ENCODE results near the gene WNK2.

The WNK2 gene

DNA sequence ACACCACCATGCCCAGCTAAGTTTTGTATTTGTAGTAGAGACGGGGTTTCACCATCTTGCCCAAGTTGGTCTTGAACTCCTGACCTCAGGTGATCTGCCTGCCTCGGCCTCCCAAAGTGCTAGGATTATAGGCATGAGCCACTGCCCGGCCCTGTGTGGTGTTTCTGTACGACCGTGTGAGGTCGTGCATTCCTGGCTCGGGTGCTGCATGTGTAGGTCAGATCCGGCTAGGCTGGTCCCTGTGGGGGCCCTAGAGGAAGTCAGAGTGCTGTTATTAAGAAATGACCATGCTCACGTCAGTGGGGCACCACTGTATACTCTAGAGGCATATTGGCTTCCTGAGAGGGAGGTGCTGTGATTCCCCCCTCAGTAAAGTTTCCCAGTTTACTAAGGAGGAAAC is 13.7 kb downstream of the WNK2 start:
- DNase-seq (ENCODE audit: insufficient read length, low spot score): no peak
- TF ChIP-seq, protein P1, sequence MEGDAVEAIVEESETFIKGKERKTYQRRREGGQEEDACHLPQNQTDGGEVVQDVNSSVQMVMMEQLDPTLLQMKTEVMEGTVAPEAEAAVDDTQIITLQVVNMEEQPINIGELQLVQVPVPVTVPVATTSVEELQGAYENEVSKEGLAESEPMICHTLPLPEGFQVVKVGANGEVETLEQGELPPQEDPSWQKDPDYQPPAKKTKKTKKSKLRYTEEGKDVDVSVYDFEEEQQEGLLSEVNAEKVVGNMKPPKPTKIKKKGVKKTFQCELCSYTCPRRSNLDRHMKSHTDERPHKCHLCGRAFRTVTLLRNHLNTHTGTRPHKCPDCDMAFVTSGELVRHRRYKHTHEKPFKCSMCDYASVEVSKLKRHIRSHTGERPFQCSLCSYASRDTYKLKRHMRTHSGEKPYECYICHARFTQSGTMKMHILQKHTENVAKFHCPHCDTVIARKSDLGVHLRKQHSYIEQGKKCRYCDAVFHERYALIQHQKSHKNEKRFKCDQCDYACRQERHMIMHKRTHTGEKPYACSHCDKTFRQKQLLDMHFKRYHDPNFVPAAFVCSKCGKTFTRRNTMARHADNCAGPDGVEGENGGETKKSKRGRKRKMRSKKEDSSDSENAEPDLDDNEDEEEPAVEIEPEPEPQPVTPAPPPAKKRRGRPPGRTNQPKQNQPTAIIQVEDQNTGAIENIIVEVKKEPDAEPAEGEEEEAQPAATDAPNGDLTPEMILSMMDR (IDR thresholded peaks at IDR 0.05; ENCODE audit: insufficient read depth, missing control alignments): no peak
- FAIRE-seq: no peak

DNA sequence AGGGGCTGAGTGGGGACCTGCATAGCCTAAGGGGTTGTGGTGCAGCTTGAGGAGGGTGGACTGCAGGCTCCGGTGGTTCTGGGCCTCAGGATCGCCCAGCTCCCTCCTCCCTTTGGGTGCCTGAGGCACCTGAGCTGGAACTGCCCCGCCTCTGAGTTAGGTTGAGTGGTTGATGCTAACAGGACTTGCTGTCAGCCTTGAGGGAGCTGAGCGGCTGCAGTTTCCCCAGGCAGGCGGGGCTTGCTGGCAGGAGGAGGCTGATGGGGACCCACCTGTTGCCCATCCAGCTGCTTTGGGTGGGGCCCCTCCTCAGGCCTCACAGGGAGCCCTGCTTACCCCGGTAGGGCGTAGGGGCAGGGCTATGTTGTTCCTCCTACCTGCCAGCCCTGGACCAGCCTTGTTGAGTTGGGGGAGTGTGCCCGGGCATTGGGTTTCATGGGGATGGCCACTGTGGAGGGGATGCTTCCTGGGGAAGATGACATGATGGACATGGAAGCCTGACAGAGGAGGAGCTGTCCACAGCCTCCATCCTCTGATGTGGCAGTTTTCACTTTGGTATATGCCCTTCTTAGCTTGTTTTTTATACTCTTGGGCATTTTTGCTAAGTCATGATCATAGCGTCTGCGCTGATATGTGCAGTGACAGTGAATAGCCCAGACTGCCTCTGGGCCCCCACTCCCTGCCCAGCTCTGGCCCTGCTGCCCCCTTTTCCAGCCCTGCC is 14.3 kb downstream of the WNK2 start:
- no peak for DNase-seq (ENCODE audit: insufficient read length, low spot score)
- TF ChIP-seq, protein P1 (IDR thresholded peaks at IDR 0.05; ENCODE audit: insufficient read depth, missing control alignments): no peak
- no peak for FAIRE-seq

DNA sequence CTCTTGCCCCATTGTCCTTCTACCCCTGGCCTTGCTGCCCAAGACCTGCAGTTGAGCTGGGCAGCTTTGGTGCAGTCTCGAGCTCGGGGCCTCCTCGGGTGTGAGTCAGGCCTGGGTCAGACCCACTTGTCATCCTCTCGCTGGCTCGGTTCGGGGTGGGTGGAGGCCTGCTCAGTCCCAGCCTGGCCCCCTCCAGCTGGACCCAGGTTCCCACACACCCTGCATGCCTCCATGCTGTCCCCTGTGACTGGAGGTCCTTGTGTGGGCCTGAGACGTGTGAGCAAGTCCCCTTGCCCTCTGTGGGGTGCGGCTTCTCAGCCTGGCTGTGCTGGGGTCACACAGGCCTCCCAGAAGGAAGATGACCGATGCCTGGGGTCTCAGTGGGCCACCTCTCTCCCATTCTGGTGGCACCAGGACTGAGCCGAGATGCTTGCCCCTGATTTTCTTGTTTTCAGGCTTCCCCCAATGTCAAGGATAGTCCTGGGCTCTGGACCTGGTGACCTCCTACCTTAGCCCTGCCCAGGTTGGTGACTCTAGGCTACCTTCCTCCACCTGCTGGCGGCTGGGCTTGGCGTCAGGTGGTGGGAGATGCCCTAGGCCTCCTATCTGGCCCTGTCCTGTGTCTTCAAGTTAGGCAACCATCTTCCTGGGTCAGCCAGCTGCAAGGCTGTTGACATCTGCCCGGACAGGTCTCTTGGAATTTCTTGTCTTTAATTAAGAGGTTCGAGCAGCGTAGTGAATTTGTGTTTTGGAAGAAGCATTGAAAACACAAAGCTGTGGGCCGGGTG is 15.1 kb downstream of the WNK2 start:
- TF ChIP-seq, protein P1 (IDR thresholded peaks at IDR 0.05; ENCODE audit: insufficient read depth, missing control alignments): no peak
- no peak for FAIRE-seq
- DNase-seq (ENCODE audit: insufficient read length, low spot score): no peak

DNA sequence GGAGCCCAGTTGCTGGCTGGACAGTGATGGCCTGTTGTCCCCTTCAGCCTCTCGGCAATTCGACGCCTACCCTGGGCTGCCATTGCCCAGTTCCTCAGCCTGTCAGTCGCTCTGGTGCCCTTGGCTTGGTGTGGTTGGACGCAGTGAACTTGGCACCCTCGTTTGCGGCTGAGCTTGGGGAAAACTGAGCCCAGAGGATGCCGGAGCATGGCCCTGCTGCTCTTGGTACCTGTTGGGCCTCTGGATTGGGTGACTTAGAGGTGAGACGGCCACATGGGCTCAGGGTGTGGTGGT is 16.5 kb downstream of the WNK2 start:
- TF ChIP-seq, protein P1 (IDR thresholded peaks at IDR 0.05; ENCODE audit: insufficient read depth, missing control alignments): no peak
- DNase-seq (ENCODE audit: insufficient read length, low spot score) (no peak), FAIRE-seq (no peak)

DNA sequence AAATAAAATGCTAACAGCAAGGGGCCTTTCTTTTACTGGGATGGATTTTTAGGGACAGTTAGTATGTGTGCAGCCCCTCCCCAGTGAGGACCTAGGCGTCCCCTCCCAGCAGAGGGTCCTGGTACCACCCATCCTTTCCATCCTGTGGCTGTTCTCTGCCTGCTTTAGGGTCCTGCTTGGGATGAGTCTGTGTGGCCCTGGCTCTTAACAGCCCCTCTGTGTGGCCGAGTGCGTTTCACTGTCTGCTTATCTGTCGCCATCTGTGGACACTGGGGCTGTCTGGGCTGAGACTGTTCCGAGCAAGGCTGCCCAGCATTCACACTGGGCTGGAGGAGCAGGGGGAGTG is 17.0 kb downstream of the WNK2 start:
- FAIRE-seq (no peak), DNase-seq (ENCODE audit: insufficient read length, low spot score) (no peak)
- TF ChIP-seq, protein P1 (IDR thresholded peaks at IDR 0.05; ENCODE audit: insufficient read depth, missing control alignments): no peak

DNA sequence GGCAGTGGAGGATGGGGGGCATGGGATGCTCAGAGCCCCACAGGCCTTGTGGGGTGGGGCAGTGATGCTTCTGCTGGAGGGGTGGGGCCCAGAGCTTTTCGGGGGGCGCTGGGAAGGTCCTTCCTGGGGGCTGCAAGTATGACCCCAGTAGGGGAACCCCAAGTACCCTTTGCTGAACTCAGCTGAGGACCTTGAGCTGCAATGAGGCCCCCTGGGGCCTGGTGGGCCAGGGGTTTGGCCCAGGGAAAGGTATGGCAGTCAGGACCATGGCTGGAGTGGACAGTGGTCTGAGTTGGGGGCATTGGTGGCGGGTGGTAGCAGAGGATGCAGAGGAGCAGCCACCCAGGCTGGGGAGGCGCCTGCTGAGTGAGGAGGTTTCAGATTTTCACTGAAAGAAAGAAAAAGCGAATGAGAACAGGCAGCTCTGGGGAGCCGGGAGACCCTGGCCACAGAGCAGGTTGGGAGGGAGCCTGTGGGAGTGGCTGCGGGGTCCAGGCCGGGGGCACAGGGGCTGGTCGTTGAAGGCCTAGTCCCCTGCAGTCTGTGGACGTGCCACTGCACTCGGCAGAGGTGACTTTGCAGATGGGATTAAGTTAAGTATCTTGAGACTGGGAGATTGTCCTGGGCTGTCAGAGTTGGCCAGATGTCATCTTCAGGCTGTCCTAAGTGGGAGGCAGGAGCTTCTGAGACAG is 19.2 kb downstream of the WNK2 start:
- TF ChIP-seq, protein P1 (IDR thresholded peaks at IDR 0.05; ENCODE audit: insufficient read depth, missing control alignments): no peak
- DNase-seq (ENCODE audit: insufficient read length, low spot score) (peak; percentile 90), FAIRE-seq (peak; percentile 35)
